Measurements from ENCODE around the gene TULP4. TPM values are rescaled to one million over a fixed set of nuclear protein-coding genes. Genes with fewer than 3 reads are reported as not detected.

The TULP4 gene
- total RNA-seq, 2 experiments from 2014 or later = 18.4 to 18.5 TPM

DNA sequence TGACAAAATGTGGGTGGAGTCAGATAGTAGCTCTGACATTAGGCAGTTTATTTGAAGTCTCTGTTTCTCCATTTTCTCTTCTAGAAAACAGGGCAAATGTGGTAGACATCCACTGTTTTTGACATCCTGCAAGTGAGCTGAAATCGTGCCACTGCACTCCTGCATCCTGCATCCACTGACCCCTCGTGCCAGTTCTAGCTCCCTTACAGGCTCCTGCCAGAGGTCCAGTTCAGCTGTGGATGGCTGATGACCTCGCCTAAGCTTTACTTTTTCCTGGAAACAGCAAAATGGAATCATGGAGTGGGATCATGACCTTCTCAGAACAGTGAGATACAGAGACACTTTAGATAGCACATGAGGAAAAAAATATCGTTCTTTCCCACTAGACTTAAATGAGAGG, 58.5 kb downstream of the TULP4 start:
- CTCF ChIA-PET = interaction anchor here (0.8 to 1.1 kb wide), 2 partner anchors 15 to 150 kb away, joined by 3 read pairs; no protein-coding TSS in a partner anchor

DNA sequence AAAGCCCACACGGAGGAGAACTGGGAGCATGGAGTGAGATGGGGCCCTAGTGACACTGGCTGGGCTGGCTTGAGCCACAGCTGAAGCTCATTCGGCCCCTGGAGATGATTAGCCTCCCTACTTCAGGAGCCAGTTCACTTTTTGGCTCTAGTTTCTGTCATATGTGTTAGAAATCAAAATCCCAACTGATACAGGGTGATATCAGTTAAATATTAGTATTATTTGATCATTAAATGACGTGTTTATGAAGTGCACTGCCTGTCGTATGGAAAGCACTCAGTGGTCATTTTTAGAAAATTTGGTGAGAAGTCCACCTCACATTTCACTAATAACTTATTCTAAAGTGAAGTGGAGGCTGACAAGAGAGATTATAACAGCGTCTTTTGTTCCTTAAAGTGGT, 59.0 kb downstream of the TULP4 start:
- ChIA-PET POLR2A (no interaction called here), CTCF (interaction anchor here (0.8 to 1.1 kb wide), 2 partner anchors 15 to 150 kb away, joined by 3 read pairs; no protein-coding TSS in a partner anchor)
- no peak for ATAC-seq
- no peaks in the 10 kb centered on the region for H3K27me3 Mint-ChIP-seq
- intact Hi-C loops (cut with micrococcal nuclease) = no loop called here
- H3K9me3 Mint-ChIP-seq = no peaks in the 10 kb centered on the region
- H3K4me3 Mint-ChIP-seq = no peak overlapping the region
- H3K36me3 Mint-ChIP-seq (ENCODE audit: low read depth) = no peaks in the 10 kb centered on the region
- no peak for DNase-seq
- H3K27ac Mint-ChIP-seq = no peak overlapping the region
- TF ChIP-seq, protein P1, sequence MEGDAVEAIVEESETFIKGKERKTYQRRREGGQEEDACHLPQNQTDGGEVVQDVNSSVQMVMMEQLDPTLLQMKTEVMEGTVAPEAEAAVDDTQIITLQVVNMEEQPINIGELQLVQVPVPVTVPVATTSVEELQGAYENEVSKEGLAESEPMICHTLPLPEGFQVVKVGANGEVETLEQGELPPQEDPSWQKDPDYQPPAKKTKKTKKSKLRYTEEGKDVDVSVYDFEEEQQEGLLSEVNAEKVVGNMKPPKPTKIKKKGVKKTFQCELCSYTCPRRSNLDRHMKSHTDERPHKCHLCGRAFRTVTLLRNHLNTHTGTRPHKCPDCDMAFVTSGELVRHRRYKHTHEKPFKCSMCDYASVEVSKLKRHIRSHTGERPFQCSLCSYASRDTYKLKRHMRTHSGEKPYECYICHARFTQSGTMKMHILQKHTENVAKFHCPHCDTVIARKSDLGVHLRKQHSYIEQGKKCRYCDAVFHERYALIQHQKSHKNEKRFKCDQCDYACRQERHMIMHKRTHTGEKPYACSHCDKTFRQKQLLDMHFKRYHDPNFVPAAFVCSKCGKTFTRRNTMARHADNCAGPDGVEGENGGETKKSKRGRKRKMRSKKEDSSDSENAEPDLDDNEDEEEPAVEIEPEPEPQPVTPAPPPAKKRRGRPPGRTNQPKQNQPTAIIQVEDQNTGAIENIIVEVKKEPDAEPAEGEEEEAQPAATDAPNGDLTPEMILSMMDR (IDR thresholded peaks at IDR 0.05) = no peak
- peaks cover 7% of the 10 kb centered on the region for H3K4me1 Mint-ChIP-seq (ENCODE audit: low read depth)

More for the DNA sequence above, 58.5 kb downstream of the TULP4 start:
- no peak overlapping the region for H3K4me3 Mint-ChIP-seq
- no peak for DNase-seq
- peaks cover 7% of the 10 kb centered on the region for H3K4me1 Mint-ChIP-seq (ENCODE audit: low read depth)
- no peaks in the 10 kb centered on the region for H3K27me3 Mint-ChIP-seq
- H3K9me3 Mint-ChIP-seq = no peaks in the 10 kb centered on the region
- ATAC-seq = no peak
- H3K27ac Mint-ChIP-seq = no peak overlapping the region
- no peaks in the 10 kb centered on the region for H3K36me3 Mint-ChIP-seq (ENCODE audit: low read depth)
- POLR2A ChIA-PET = no interaction called here
- intact Hi-C loops (cut with micrococcal nuclease) = no loop called here
- TF ChIP-seq, protein P1 (IDR thresholded peaks at IDR 0.05) = no peak

DNA sequence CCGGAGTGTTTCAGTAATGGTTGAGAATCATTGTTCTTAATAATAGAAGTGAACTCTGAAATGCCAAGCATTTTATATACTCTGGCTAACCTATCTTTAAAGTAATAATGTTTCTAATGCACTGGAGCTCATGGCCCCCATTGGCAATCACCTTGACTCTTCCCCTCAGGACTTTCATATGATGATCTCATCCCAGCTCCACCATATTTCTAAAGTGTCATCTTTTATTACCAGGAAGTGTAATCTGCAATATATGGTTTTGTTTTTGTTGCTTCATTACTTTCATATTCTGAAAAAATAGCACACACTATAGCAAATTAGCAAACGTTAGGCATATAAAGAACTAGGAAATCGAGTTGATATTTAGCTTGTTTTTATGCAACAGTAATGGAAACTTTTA, 60.3 kb downstream of the TULP4 start:
- intact Hi-C loops (cut with micrococcal nuclease) = no loop called here
- TF ChIP-seq, protein P1 (IDR thresholded peaks at IDR 0.05) = no peak
- H3K36me3 Mint-ChIP-seq (ENCODE audit: low read depth) = no peaks in the 10 kb centered on the region
- H3K27ac Mint-ChIP-seq = no peak overlapping the region
- H3K4me3 Mint-ChIP-seq = no peak overlapping the region
- H3K4me1 Mint-ChIP-seq (ENCODE audit: low read depth) = peaks cover 3% of the 10 kb centered on the region
- DNase-seq = no peak
- ChIA-PET POLR2A (no interaction called here), CTCF (interaction anchor here (0.8 kb wide), 1 partner anchor 119 kb away, joined by 3 read pairs; no protein-coding TSS in a partner anchor)
- no peaks in the 10 kb centered on the region for H3K9me3 Mint-ChIP-seq
- ATAC-seq = no peak
- H3K27me3 Mint-ChIP-seq = no peaks in the 10 kb centered on the region

DNA sequence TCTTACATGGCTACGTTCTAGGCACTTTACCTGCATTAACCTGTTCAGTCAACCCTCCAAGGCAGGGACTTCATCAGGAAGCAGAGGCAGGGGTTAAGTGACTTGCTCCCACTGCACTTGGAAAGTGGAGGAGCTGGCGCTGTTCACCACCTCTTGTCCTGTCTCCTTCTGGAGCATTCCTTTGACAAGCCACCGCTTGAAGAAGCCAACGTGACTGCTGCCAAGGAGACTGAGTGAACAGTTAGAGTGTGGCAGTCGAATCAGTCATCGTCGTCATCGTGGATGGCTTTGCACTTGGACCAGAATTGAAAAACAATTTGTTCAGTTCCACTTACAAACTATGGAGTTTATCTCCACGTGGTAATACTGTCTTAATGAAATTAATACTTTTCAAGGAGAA, 60.9 kb downstream of the TULP4 start:
- Mint-ChIP-seq H3K4me1 (ENCODE audit: low read depth) (peaks cover 3% of the 10 kb centered on the region), H3K36me3 (ENCODE audit: low read depth) (no peaks in the 10 kb centered on the region), H3K9me3 (no peaks in the 10 kb centered on the region), H3K27me3 (no peaks in the 10 kb centered on the region), H3K4me3 (no peak overlapping the region), H3K27ac (no peak overlapping the region)
- ChIA-PET POLR2A (interaction anchor here (0.6 kb wide), 1 partner anchor 11 kb away, joined by 3 read pairs; no protein-coding TSS in a partner anchor), CTCF (interaction anchor here (1.9 kb wide), 1 partner anchor 152 kb away, joined by 8 read pairs; no protein-coding TSS in a partner anchor)
- ATAC-seq (no peak), DNase-seq (no peak)
- TF ChIP-seq, protein P1 (IDR thresholded peaks at IDR 0.05) = no peak
- intact Hi-C loops (cut with micrococcal nuclease) = no loop called here

DNA sequence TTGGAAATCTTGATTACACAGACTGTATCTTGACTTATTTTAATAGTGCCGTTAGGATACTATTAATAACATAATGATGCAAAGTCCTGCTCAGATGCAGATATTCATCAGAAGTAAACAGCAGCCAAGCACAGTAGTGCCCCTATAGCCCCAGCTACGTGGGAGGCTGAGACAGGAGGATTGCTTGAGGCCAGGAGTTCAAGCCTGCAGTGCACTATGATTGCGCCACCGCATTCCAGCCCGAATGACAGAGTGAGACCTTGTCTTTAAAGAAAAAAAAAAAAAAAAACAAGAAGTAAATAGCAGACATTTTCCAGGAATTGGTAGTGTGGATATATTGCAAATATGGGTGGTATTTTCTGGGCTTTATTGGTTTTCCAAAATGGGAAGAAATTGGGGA, 61.8 kb downstream of the TULP4 start:
- CTCF ChIA-PET = interaction anchor here (1.9 kb wide), 1 partner anchor 153 kb away, joined by 8 read pairs; no protein-coding TSS in a partner anchor
- Mint-ChIP-seq H3K4me1 (ENCODE audit: low read depth) (peaks cover 3% of the 10 kb centered on the region), H3K36me3 (ENCODE audit: low read depth) (no peaks in the 10 kb centered on the region), H3K9me3 (no peaks in the 10 kb centered on the region), H3K27ac (no peak overlapping the region), H3K4me3 (no peak overlapping the region), H3K27me3 (no peaks in the 10 kb centered on the region)
- ATAC-seq (no peak), DNase-seq (no peak)
- TF ChIP-seq, protein P1 (IDR thresholded peaks at IDR 0.05) = no peak
- POLR2A ChIA-PET = no interaction called here
- intact Hi-C loops (cut with micrococcal nuclease) = no loop called here

Measured in activated CD8-positive, alpha-beta T cell treated with anti-CD3 and anti-CD28 coated beads for 36 hours (primary cell).